PFSK-1 (cell line): ENCODE measurements around the gene GHRL.

Experiments used
- FOXP2 ChIP-seq: optimal IDR thresholded peaks from 2 replicates; pipeline ENCODE3; 2011; ENCODE audit warnings: borderline replicate concordance, control low read depth, inconsistent platforms; ENCODE audit not compliant: insufficient read depth; ENCODE audit errors: extremely low read length, extremely low read depth
- POLR2AphosphoS5 ChIP-seq: IDR thresholded peaks from 2 replicates; pipeline ENCODE4 v1.6.1; 2012; ENCODE audit warnings: low read depth, mild to moderate bottlenecking, control low read depth, low read length, moderate library complexity
- SIN3A ChIP-seq: IDR thresholded peaks from 2 replicates; pipeline ENCODE4 v1.6.1; 2012; ENCODE audit warnings: mild to moderate bottlenecking, low read length, moderate library complexity, borderline replicate concordance; ENCODE audit not compliant: insufficient read depth
- TAF1 ChIP-seq: IDR thresholded peaks from 2 replicates; pipeline ENCODE4 v1.6.1; 2012; ENCODE audit warnings: low read length, control low read depth, borderline replicate concordance; ENCODE audit not compliant: insufficient read depth
- TF ChIP-seq, protein P1 (sequence below), 2 experiments: IDR thresholded peaks; 2 replicates each; pipeline versions ENCODE4 v1.6.1 to v1.8.0; 2011 to 2012; ENCODE audit warnings: low read depth in 2 of 2, low read length in 2 of 2, control low read depth in 1 of 2, inconsistent platforms in 1 of 2, mild to moderate bottlenecking in 1 of 2, moderate library complexity in 1 of 2; ENCODE audit not compliant: insufficient read depth in 1 of 2

The GHRL gene

DNA sequence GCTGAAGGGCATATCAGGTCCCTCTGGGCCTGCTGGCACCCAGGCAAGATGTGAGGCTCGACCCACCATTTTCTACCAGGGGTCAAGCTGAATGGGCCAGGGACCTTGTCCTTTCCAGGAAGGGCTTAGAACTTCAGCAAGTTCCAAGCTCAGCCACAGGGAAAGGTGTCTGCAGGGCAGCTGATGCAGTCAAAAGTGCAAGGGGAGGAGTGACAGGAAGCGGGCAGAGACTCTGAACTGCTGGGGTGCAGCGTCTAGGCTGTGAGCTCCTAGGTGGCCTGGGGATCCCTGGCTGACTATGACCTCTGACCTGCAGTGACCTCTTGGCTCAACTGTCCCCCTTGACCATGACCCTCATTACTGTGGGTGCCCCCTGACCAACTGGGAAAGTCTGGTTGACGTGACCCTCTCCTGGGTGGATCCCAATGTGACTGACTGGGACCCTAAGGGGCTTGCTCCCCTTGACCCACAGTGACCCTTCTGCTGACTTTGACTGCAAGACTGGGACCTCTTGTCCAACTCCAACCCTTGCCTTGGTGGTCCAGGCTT, 42.5 kb upstream of the GHRL start:
- TF ChIP-seq, protein P1, sequence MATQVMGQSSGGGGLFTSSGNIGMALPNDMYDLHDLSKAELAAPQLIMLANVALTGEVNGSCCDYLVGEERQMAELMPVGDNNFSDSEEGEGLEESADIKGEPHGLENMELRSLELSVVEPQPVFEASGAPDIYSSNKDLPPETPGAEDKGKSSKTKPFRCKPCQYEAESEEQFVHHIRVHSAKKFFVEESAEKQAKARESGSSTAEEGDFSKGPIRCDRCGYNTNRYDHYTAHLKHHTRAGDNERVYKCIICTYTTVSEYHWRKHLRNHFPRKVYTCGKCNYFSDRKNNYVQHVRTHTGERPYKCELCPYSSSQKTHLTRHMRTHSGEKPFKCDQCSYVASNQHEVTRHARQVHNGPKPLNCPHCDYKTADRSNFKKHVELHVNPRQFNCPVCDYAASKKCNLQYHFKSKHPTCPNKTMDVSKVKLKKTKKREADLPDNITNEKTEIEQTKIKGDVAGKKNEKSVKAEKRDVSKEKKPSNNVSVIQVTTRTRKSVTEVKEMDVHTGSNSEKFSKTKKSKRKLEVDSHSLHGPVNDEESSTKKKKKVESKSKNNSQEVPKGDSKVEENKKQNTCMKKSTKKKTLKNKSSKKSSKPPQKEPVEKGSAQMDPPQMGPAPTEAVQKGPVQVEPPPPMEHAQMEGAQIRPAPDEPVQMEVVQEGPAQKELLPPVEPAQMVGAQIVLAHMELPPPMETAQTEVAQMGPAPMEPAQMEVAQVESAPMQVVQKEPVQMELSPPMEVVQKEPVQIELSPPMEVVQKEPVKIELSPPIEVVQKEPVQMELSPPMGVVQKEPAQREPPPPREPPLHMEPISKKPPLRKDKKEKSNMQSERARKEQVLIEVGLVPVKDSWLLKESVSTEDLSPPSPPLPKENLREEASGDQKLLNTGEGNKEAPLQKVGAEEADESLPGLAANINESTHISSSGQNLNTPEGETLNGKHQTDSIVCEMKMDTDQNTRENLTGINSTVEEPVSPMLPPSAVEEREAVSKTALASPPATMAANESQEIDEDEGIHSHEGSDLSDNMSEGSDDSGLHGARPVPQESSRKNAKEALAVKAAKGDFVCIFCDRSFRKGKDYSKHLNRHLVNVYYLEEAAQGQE (IDR thresholded peaks at IDR 0.05; ENCODE audit: insufficient read depth in 1 of 2, low read depth in 2 of 2, low read length in 2 of 2): no peak
- TF ChIP-seq SIN3A (no peak), FOXP2 (no peak), POLR2AphosphoS5 (no peak), TAF1 (no peak)

GRCh38 chr3:10334459-10334858, 41.7 kb upstream of the GHRL start:
- TF ChIP-seq FOXP2 (no peak), POLR2AphosphoS5 (no peak)

DNA sequence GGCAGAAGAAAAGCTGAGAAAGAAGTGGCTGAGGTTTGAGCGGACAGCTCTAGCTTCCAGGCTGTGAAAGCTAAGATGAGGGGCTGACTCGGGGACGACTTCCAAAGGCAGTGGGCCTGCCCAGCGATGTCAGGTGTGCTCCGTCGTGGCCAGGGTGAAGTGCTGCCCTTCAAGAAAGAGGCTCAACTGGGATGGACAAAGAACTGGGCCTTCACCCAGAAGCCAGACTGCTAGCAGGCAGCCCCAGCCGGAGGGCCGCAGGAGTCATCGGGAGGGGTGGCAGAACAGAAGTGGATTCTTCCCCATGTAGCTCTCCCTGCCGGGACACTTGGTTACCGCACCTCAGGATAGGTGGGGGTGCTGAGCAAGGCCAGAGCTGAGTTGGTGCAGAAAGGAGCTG, 41.3 kb upstream of the GHRL start:
- TF ChIP-seq TAF1 (no peak), POLR2AphosphoS5 (no peak), SIN3A (no peak), FOXP2 (no peak)
- TF ChIP-seq, protein P1 (IDR thresholded peaks at IDR 0.05; ENCODE audit: insufficient read depth in 1 of 2, low read depth in 2 of 2, low read length in 2 of 2): no peak

DNA sequence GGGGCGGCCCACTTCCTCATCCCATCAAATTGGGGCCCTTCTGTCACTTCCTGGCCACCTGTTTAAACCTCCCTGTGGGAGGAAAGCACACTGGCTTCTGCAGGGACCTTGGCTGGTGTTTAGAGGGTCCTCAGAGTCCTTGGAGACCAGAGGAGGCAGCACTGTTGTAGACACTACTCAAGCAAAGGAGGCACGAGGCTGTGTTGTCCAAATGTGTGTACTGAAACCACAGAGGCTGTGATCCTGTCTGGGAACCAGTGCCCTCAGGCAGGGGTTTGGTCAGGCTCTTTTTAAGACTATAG, 40.6 kb upstream of the GHRL start:
- TF ChIP-seq, protein P1 (IDR thresholded peaks at IDR 0.05; ENCODE audit: insufficient read depth in 1 of 2, low read depth in 2 of 2, low read length in 2 of 2): no peak
- TF ChIP-seq FOXP2: no peak
- TF ChIP-seq TAF1: no peak
- no peak for TF ChIP-seq SIN3A
- TF ChIP-seq POLR2AphosphoS5: no peak

DNA sequence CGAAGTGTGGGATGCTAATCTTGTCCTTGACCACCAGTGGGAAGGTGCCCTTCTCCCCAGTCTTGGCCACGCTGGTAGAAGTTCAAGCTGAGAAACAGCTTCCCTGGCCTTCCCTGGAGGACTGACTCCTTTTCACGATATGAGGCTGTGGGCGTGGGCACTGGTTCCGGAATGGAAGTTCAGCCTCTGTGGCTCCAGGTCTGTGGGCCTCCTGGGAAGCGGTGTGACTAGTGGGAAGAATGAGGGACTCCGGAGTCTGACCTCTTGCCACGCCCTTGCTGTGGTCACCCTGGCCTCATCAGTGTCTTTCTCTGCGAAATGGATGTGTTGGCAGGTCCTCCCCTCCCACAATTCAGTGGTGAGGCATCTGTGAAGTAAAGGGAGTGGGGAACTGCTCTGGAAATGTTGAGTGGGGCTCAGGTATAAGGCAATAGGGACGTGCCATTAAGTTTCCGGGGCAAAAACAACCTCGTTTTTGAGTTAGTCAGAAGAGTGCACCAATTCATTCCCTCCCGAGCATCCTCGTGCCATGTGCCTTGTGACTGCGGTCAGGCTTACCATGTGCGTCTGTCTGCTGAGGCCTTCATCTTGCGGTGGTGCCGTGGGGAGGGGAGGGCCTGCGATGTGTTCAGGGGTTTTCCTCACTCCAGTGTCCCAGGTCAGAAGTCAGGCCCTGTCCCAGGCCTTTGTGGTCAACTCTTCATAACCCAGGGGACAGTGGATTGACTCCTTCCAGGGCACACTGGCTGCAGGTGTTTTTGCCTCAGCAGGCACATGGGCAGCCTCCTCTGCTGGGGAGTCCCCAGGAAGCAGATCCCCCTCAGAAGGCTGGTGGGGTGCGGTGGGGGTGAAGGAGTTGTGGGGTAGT, 40.0 kb upstream of the GHRL start:
- no peak for TF ChIP-seq POLR2AphosphoS5
- TF ChIP-seq, protein P1 (IDR thresholded peaks at IDR 0.05; ENCODE audit: insufficient read depth in 1 of 2, low read depth in 2 of 2, low read length in 2 of 2): no peak
- TF ChIP-seq TAF1: no peak
- TF ChIP-seq SIN3A: no peak
- no peak for TF ChIP-seq FOXP2
